ENCODE measurements around the gene ASNSD1. TPM values are rescaled to one million over a fixed set of nuclear protein-coding genes. Genes with fewer than 3 reads are reported as not detected.

ASNSD1 gene
- total RNA-seq, 1 experiment from 2014 or later = 48.5 TPM

DNA sequence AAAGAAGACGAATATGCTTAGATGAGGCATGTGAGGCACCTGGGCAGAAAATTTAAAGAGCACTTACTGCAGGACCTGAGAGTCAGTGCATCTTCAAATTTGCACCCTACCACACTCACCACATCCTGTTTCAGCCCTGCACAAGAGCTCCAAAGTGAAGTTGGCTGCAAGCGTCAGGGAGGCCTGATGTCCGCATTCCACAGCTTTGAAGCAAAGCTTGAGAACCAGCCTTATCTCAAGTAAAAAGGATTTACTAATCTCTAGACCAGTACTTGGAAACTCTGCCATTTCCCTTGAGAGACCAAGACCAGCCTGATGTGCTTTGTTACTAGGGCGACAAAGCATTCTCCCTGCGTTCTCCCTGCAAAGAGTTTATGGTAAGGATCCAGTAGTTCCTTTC, 3.4 kb upstream of the ASNSD1 start:
- H2BK5ac ChIP-seq (ENCODE audit: insufficient read length, low read length) = no peak overlapping the region

More for the DNA sequence above, 3.4 kb upstream of the ASNSD1 start:
- no peak overlapping the region for H2BK12ac ChIP-seq (ENCODE audit: insufficient read length, low read depth, low read length)
- DNase-seq = no peak
- H3K27ac ChIP-seq (ENCODE audit: insufficient read length, low read depth, low read length) = no peak overlapping the region
- H3K23ac ChIP-seq (ENCODE audit: insufficient read length, low read depth, low read length) = no peak overlapping the region
- H3K18ac ChIP-seq (ENCODE audit: insufficient read length, low read depth, low read length) = no peak overlapping the region
- peaks cover 0 to 9% (median 4%) of the 10 kb centered on the region in 3 experiments; a peak in 4 of 7 replicates for H3K36me3 Mint-ChIP-seq (ENCODE audit: insufficient read depth in 1 of 3, low read depth in 3 of 3)
- H4K8ac ChIP-seq (replicated peaks; ENCODE audit: insufficient read length, low read depth, low read length) = no peak overlapping the region
- H3K9me3 Mint-ChIP-seq = peaks cover 13% of the 10 kb centered on the region in 2 experiments
- H3K56ac ChIP-seq (ENCODE audit: insufficient read length, low read depth, low read length) = no peak overlapping the region
- no peak overlapping the region for H2BK15ac ChIP-seq (ENCODE audit: low read depth, low read length)
- WGBS (ENCODE audit: extremely low coverage, insufficient read length, low lambda C conversion rate) = no CpG with 5 or more reads among the region's 5 CpGs
- H3K27me3 ChIP-seq (ENCODE audit: insufficient read depth, low read length) = no peaks in the 10 kb centered on the region
- no peak overlapping the region for H3K4ac ChIP-seq (ENCODE audit: low read depth, low read length)
- TF ChIP-seq, protein P1, sequence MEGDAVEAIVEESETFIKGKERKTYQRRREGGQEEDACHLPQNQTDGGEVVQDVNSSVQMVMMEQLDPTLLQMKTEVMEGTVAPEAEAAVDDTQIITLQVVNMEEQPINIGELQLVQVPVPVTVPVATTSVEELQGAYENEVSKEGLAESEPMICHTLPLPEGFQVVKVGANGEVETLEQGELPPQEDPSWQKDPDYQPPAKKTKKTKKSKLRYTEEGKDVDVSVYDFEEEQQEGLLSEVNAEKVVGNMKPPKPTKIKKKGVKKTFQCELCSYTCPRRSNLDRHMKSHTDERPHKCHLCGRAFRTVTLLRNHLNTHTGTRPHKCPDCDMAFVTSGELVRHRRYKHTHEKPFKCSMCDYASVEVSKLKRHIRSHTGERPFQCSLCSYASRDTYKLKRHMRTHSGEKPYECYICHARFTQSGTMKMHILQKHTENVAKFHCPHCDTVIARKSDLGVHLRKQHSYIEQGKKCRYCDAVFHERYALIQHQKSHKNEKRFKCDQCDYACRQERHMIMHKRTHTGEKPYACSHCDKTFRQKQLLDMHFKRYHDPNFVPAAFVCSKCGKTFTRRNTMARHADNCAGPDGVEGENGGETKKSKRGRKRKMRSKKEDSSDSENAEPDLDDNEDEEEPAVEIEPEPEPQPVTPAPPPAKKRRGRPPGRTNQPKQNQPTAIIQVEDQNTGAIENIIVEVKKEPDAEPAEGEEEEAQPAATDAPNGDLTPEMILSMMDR (conservative IDR thresholded peaks at IDR 0.05) = no peak
- H4K20me1 ChIP-seq (ENCODE audit: control insufficient read depth, insufficient read depth, insufficient read length) = no peaks in the 10 kb centered on the region
- H3K23me2 ChIP-seq (ENCODE audit: insufficient read length, low read depth, low read length, poor library complexity, severe bottlenecking) = peaks cover 4% of the 10 kb centered on the region
- no peak overlapping the region for H3K14ac ChIP-seq (ENCODE audit: insufficient read depth, low read length)
- peaks cover 3% of the 10 kb centered on the region; the same call in 1 of the 2 replicates for H3K79me2 ChIP-seq (ENCODE audit: insufficient read depth, low read length)
- no peak overlapping the region for H2AFZ ChIP-seq (ENCODE audit: low read length)
- no peaks in the 10 kb centered on the region for H3K4me1 ChIP-seq (ENCODE audit: insufficient read depth, low read length)
- H3K9me3 ChIP-seq (ENCODE audit: control insufficient read depth, low read depth, low read length) = no peaks in the 10 kb centered on the region
- no peaks in the 10 kb centered on the region for H3K4me1 Mint-ChIP-seq
- H2AK5ac ChIP-seq (ENCODE audit: insufficient read length, low read length) = no peak overlapping the region
- H3T11ph ChIP-seq (ENCODE audit: low read length) = no peak overlapping the region
- H3K27ac Mint-ChIP-seq = no peak overlapping the region
- H3K4me3 Mint-ChIP-seq = no peak overlapping the region
- no peaks in the 10 kb centered on the region for H3K79me1 ChIP-seq (ENCODE audit: insufficient read depth, low read depth, low read length, poor library complexity, severe bottlenecking)
- H3K9ac ChIP-seq (ENCODE audit: extremely low read depth, insufficient read length, low read length) = no peak overlapping the region
- H3K4me2 ChIP-seq (ENCODE audit: insufficient read depth, insufficient read length, low read length) = no peak overlapping the region
- H3K27me3 Mint-ChIP-seq (ENCODE audit: low read depth) = no peaks in the 10 kb centered on the region; the same call in 1 of the 2 replicates
- H2BK20ac ChIP-seq (ENCODE audit: low read depth, low read length, poor library complexity, severe bottlenecking) = no peak overlapping the region
- no peak overlapping the region for H4K91ac ChIP-seq (ENCODE audit: insufficient read length, low read depth, low read length)
- H2BK120ac ChIP-seq (ENCODE audit: low read depth, low read length, poor library complexity, severe bottlenecking) = no peak overlapping the region
- H4K5ac ChIP-seq (ENCODE audit: insufficient read length, low read depth, low read length) = no peak overlapping the region

Measured in H9 (cell line).